Esophagus muscularis mucosa (tissue), 4 donors: ENCODE data around the gene ERN1. TPM values are rescaled to one million over a fixed set of nuclear protein-coding genes. Genes with fewer than 3 reads are reported as not detected.

Experiments used
- DNase-seq: peaks from one replicate; pipeline ENCODE4 v3.0.0-alpha.2; 2017; ENCODE audit errors: extremely low spot score
- H3K27ac ChIP-seq, 4 donors: fragments of 200-600 bp; sonication (generic); replicated peaks in 1 of 4; 1 replicate in 3 of 4; 2 replicates in 1 of 4; pipeline ENCODE4 v1.5.1; 2016 to 2019; ENCODE audit warnings: mild to moderate bottlenecking in 1 of 4
- H3K27me3 ChIP-seq, 4 donors: fragments of 200-600 bp; sonication (generic); one replicate each; pipeline versions ENCODE4 v1.5.1 to v1.6.0; 2016 to 2019
- H3K36me3 ChIP-seq, 4 donors: fragments of 200-600 bp; sonication (generic); one replicate each; pipeline ENCODE4 v1.5.1; 2016 to 2019
- H3K4me1 ChIP-seq, 4 donors: fragments of 200-600 bp; sonication (generic); one replicate each; pipeline ENCODE4 v1.5.1; 2016 to 2019
- H3K4me3 ChIP-seq, 4 donors: fragments of 200-600 bp; sonication (generic); 1 replicate in 2 of 4; 2 replicates in 2 of 4; pipeline ENCODE4 v1.5.1; 2016 to 2019; ENCODE audit warnings: mild to moderate bottlenecking in 4 of 4, moderate library complexity in 1 of 4
- H3K9me3 ChIP-seq, 4 donors: fragments of 200-600 bp; sonication (generic); 1 replicate in 3 of 4; 2 replicates in 1 of 4; pipeline ENCODE4 v1.5.1; 2016 to 2019
- EP300 ChIP-seq: sonication (generic); formaldehyde crosslinking; IDR thresholded peaks from one replicate; pipeline ENCODE4 v1.6.1; 2017; ENCODE audit warnings: antibody characterized with exemption
- POLR2A ChIP-seq: fragments of 450-650 bp; IDR thresholded peaks from one replicate; pipeline ENCODE4 v1.6.1; 2017; ENCODE audit warnings: antibody characterized with exemption, moderate library complexity, mild to moderate bottlenecking, low read depth
- POLR2AphosphoS5 ChIP-seq, 2 donors: sonication (generic); formaldehyde crosslinking; IDR thresholded peaks; one replicate each; pipeline ENCODE4 v1.6.1; 2017; ENCODE audit warnings: antibody characterized with exemption in 2 of 2
- WGBS: methylation state at CpG from one replicate; pipeline ENCODE4 v1.1.5; 2018; 5-methylcytosine and 5-hydroxymethylcytosine counted together
- intact Hi-C: fragments of 100-400 bp; cut with DNase I; formaldehyde crosslinking; loops from one replicate; pipeline ENCODE4 v1.15.1; 2023
- total RNA-seq, 4 donors: library from RNA; depleted of rRNA; stranded (reverse); fragments of >200 nt; gene quantifications; one replicate each; pipeline versions ENCODE4 v1.1.0 to v1.2.1, GENCODE V29; 2016
- TF ChIP-seq, protein P1 (sequence below), 3 experiments: fragments of 200-600 bp in 2 of 3; fragments of 450-650 bp in 1 of 3; sonication (generic) in 2 of 3; IDR thresholded peaks; one replicate each; pipeline ENCODE4 v1.5.1; 2017 to 2019; ENCODE audit warnings: antibody characterized with exemption in 3 of 3, mild to moderate bottlenecking in 2 of 3, moderate library complexity in 1 of 3

Gene ERN1
- total RNA-seq, 4 donors from 2014 or later, result 6.2 to 11.2 (median 9.3) TPM

DNA sequence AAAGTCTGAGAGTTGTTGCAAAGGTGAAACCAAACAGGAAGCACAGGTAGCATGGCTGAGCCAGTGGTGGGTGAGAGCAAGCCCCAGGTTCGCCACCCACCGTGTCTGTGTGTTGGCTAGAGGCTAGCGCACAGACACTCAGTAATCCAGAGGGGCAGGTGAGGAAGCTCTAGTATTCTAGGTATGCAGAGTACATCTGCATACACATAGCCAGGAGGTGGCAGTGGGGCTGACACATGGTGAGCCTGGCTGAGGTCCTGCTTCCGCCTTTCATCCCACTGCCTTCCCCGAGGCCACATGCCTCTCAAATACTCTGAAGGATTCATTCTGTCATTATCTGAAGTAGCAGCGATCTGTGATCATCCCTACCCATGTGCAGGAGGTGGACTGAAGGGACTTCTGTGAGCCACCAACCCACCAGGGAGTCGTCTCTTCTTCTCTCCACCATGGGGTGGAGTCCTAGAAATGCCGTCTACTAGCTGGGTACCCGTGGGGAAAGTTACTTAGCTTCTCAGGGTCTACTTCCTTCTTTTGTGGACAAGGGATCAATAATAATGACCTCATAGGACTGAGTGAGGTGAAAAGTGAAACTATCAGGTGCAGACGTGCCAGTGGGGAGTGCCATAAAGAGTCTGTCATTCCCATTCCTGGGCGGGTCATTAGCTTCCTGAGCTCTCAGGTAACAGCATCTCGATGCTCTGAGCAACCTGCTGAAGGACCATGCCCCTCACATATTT, 73.5 kb downstream of the ERN1 start:
- no peak overlapping the region for H3K4me3 ChIP-seq
- DNase-seq, result no peak
- WGBS, result 74% methylated on average over 12 of the region's 12 CpGs
- no peak overlapping the region for H3K27ac ChIP-seq
- intact Hi-C loops, result no loop called here
- H3K27me3 ChIP-seq, result no peaks in the 10 kb centered on the region
- H3K9me3 ChIP-seq, result no peaks in the 10 kb centered on the region
- H3K4me1 ChIP-seq, result no peaks in the 10 kb centered on the region
- peaks cover 57 to 98% (median 80%) of the 10 kb centered on the region in 4 donors for H3K36me3 ChIP-seq
- TF ChIP-seq EP300 (no peak), POLR2AphosphoS5 (IDR thresholded peaks at IDR 0.05) (no peak)
- TF ChIP-seq, protein P1, sequence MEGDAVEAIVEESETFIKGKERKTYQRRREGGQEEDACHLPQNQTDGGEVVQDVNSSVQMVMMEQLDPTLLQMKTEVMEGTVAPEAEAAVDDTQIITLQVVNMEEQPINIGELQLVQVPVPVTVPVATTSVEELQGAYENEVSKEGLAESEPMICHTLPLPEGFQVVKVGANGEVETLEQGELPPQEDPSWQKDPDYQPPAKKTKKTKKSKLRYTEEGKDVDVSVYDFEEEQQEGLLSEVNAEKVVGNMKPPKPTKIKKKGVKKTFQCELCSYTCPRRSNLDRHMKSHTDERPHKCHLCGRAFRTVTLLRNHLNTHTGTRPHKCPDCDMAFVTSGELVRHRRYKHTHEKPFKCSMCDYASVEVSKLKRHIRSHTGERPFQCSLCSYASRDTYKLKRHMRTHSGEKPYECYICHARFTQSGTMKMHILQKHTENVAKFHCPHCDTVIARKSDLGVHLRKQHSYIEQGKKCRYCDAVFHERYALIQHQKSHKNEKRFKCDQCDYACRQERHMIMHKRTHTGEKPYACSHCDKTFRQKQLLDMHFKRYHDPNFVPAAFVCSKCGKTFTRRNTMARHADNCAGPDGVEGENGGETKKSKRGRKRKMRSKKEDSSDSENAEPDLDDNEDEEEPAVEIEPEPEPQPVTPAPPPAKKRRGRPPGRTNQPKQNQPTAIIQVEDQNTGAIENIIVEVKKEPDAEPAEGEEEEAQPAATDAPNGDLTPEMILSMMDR (IDR thresholded peaks at IDR 0.05), result no peak

DNA sequence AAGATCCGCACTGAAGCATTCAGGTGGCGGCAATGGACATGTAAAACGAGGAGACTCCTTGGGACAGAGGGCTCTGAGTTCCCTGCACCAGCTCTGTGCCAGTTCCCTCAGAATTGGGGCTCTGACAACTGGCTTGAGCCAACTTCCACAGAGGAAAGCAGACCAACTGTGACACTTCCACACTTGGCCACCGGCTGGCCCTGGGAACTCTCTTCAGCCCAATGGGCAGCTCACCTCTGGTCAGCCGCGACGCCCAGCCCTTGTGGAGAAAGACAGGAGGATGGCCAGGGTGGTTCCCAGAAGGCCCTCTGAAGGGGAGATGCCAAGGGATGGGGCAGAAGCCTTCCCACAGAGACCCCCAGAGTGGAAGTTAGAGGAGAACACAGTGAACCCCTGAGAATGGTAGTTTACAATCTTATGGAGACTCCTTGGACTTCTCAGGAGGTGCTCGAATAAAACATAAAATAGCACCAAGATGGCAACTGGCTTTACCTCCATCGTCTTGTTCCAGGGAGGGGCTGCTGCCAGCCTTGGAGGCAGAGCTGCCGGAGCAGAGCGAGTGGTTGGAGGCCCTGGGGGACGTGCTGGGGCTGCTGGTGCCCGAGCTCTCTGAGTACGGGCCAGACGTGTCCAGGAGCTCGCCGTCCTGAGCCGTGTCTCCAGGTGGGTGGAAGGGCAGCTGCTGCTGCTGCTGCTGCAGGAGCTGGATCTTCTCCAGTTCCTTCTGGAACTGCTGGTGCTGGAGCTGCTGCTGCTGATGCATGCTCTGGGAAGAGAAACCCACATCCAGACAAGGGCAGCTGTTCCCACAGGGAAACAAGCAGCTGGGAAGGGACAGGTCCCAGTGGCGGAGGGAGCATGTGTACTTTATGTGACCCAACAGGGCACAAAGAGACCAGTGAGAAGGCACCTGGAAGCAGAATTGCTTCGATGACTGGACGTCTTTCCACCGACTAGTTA, 74.5 kb downstream of the ERN1 start:
- no peak overlapping the region for H3K27ac ChIP-seq
- no peak overlapping the region for H3K4me3 ChIP-seq
- WGBS, result 95% methylated on average over 20 of the region's 22 CpGs
- TF ChIP-seq, protein P1 (IDR thresholded peaks at IDR 0.05), result no peak
- TF ChIP-seq POLR2AphosphoS5 (IDR thresholded peaks at IDR 0.05) (no peak), POLR2A (no peak), EP300 (no peak)
- peaks cover 62 to 98% (median 84%) of the 10 kb centered on the region in 4 donors for H3K36me3 ChIP-seq
- no peaks in the 10 kb centered on the region for H3K4me1 ChIP-seq
- H3K9me3 ChIP-seq, result no peaks in the 10 kb centered on the region
- intact Hi-C loops, result no loop called here
- no peak for DNase-seq
- H3K27me3 ChIP-seq, result no peaks in the 10 kb centered on the region

GRCh38 chr17:64054304-64054703, 75.6 kb downstream of the ERN1 start:
- 92% methylated on average over 14 of the region's 21 CpGs for WGBS
- H3K27ac ChIP-seq, result no peak overlapping the region
- TF ChIP-seq POLR2AphosphoS5 (IDR thresholded peaks at IDR 0.05) (no peak), EP300 (no peak), POLR2A (no peak)
- TF ChIP-seq, protein P1 (IDR thresholded peaks at IDR 0.05), result no peak
- H3K9me3 ChIP-seq, result no peaks in the 10 kb centered on the region
- no peaks in the 10 kb centered on the region for H3K4me1 ChIP-seq
- DNase-seq, result no peak
- no peaks in the 10 kb centered on the region for H3K27me3 ChIP-seq
- no peak overlapping the region for H3K4me3 ChIP-seq
- H3K36me3 ChIP-seq, result peaks cover 62 to 99% (median 87%) of the 10 kb centered on the region in 4 donors
- intact Hi-C loops, result no loop called here

- TF ChIP-seq, protein P1 (IDR thresholded peaks at IDR 0.05), result no peak
- TF ChIP-seq EP300 (no peak), POLR2A (no peak), POLR2AphosphoS5 (IDR thresholded peaks at IDR 0.05) (no peak)
- H3K9me3 ChIP-seq, result no peaks in the 10 kb centered on the region
- H3K4me1 ChIP-seq, result no peaks in the 10 kb centered on the region
- peaks cover 67 to 99% (median 91%) of the 10 kb centered on the region in 4 donors for H3K36me3 ChIP-seq
- WGBS, result 94% methylated on average over 9 of the region's 10 CpGs
- H3K27me3 ChIP-seq, result no peaks in the 10 kb centered on the region
- no peak overlapping the region for H3K4me3 ChIP-seq
- intact Hi-C loops, result no loop called here
- no peak overlapping the region for H3K27ac ChIP-seq
- no peak for DNase-seq
Measured at GRCh38 chr17:64053101-64053500, 76.8 kb downstream of the ERN1 start.
